Stimulated activated CD8-positive, alpha-beta memory T cell treated with anti-CD3 and anti-CD28 coated beads, Interleukin-15, amount 100 ng/mL, for 1 hour (primary cell): ENCODE measurements around the gene FBXO31.

Experiments used
- DNase-seq: peaks from one replicate; pipeline ENCODE4 v3.0.0-alpha.2; 2020; ENCODE audit warnings: low read depth

The FBXO31 gene, protein sequence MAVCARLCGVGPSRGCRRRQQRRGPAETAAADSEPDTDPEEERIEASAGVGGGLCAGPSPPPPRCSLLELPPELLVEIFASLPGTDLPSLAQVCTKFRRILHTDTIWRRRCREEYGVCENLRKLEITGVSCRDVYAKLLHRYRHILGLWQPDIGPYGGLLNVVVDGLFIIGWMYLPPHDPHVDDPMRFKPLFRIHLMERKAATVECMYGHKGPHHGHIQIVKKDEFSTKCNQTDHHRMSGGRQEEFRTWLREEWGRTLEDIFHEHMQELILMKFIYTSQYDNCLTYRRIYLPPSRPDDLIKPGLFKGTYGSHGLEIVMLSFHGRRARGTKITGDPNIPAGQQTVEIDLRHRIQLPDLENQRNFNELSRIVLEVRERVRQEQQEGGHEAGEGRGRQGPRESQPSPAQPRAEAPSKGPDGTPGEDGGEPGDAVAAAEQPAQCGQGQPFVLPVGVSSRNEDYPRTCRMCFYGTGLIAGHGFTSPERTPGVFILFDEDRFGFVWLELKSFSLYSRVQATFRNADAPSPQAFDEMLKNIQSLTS

GRCh38 chr16:87383505-87384161 lies at the start of gene FBXO31:
Gene FBXO31, minus strand, starts transcription at chr16:87383776. Its CDS starts 32 bp downstream, at chr16:87383744.
- DNase-seq: peak; percentile 79

- no peak for DNase-seq
Measured at GRCh38 chr16:87432330-87432915, 48.8 kb upstream of the FBXO31 start.

DNA sequence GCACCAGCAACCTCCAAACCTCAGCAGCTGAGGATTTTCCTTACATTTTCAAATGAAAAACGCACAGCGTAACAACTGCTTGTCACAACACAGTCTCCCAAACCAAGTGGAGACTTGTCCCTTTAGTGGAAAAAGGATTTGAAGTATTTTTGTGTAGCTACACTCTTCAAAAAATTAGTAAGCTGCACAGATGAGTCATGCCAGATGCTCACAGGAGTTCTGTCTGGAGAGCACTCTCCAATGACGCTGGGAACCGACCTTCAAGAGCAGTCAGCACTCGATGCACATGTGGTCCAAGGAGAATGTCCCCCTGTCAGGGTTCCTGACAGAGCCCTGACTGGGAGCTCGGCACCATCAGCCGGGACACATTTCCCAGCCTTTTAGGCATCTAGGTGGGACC lies 48.4 kb upstream of the FBXO31 start:
- DNase-seq: no peak

DNA sequence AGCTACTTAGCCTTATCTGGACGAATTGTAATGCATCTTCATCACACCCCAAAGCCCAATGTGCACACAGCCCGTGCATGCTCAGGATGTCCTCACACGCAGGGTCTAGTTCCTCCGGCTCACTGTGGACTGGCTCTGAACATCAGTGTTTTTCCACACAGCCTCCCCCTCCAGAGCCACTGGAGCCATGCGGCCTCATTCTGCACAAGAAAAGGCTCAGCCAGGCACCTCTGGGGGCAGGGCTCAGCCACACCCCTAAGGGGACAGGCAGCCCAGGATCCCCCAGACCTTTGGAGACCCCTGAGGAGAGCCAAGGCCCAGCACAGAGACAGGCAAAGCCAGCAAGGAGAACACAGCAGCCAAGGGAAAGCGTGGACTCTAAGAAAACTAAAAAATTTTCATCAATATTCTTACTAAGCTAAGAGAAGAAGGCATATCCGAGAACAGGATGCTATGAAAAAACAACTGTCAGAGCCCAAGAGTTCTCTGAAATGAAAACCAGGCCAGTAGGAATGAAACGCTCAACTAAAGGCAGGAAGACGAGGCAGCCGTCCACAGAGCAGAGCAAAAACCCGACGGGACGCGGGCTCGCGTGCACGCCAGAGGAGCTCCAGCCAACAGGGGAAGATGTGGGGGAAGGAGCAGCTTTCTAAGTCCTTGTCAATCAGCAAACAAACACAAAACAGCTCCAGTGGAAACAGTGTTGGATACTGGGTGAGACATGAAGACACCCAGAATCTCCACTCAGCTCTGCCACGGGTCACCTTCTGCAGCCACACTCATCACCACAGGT lies 43.0 kb upstream of the FBXO31 start:
- no peak for DNase-seq

DNA sequence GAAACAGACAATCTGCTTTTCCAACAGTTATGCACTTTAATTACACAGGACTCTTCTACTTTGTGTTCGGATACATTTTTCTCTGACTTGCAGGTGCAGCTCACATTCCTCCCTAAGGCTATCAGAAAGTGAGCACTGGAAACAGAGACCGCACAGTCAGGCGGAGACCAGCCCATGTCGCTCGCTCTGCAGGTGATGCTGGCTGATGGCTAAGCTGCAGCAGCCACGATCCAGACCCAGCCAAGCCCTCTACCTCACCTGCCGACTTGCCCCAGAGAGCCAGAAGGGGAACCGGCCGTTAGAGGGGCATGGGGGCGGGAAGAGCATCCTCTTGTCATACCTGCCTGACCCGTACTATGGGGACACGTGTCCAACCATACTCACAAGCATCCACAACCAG lies 42.4 kb upstream of the FBXO31 start:
- no peak for DNase-seq

DNA sequence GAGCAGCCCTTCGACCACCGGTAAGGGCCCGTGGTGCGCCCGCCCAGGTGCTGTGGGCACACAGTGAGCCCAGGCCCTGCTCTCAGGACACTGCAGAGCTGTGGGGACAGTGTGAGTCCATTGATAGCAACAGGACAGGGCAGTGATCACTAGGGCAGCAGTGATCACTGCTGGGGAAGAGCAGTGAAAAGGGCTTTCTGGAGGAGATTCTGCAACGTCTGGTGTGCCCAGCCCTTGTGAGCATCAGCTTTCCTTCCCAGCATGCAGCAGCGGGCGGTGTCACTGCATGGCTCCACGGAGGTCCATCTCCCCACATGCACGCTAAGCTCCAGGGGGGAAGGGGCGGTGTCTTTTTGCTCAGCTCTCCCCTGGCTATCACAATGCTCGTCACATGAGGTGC lies 40.7 kb upstream of the FBXO31 start:
- DNase-seq: no peak

DNA sequence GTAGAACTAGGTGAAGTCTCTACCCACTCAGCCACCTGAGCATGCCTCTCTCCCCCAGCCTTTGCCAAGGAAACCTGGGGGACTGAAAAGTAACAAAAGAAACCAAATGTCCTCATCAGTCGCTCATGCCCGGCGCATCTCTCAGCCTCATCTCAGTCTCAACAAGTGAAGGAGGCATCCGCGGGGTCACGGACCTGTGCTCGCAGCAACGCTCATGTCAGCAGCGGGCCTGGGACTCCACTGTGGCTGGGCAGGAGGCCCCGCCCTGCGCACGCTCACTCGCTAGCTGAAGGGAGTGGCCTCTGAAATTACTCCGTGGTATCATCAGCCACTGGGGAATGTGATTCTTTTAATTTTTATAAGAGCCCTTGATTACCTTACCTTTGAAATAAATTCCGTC lies 39.9 kb upstream of the FBXO31 start:
- DNase-seq: no peak

GRCh38 chr16:87422106-87422505 lies 38.5 kb upstream of the FBXO31 start:
- no peak for DNase-seq

DNA sequence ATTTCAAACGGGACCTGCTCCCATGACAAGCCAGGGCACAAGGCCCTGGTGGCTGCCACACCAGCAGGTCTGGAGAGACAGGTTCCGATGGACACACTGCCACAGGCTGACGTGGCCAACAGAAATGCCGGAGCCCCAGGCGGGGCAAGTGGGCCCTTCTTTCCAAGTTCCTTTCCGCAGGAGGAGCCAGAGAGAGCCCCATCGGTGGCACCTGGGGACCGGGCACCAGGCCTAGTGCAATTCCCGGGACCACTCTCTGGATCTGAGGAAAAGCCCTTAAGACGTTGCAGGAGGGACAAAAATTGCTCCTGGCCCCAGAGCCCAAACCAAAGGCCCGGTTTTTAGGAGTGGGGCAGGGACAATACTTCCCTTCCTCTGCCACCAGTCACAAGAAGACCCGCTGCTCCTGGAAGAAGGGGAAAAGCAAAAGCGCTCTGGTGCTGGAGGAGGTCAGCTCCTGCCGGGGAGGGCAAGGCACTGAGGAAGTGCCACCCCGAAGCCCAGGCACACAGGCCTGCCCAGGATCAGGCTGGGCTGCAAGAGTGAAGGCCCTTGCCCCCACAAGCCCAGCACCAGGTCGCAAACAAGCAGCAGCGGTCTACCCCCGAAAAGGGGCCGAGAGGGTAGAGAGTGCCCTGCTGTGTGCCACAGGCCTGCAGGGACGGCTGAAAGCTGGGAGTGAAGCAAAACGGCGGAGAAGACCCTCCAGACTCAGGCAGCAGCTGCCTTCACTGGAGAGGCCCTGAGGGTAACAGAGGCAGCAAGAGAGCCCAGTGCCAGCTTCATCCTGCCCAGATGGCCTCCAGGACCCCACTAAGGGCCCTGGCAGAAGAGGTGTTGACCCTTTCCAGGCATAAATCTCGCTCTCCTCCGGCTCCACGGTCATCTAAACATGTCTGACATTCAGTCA lies 37.7 kb upstream of the FBXO31 start:
- DNase-seq: no peak

DNA sequence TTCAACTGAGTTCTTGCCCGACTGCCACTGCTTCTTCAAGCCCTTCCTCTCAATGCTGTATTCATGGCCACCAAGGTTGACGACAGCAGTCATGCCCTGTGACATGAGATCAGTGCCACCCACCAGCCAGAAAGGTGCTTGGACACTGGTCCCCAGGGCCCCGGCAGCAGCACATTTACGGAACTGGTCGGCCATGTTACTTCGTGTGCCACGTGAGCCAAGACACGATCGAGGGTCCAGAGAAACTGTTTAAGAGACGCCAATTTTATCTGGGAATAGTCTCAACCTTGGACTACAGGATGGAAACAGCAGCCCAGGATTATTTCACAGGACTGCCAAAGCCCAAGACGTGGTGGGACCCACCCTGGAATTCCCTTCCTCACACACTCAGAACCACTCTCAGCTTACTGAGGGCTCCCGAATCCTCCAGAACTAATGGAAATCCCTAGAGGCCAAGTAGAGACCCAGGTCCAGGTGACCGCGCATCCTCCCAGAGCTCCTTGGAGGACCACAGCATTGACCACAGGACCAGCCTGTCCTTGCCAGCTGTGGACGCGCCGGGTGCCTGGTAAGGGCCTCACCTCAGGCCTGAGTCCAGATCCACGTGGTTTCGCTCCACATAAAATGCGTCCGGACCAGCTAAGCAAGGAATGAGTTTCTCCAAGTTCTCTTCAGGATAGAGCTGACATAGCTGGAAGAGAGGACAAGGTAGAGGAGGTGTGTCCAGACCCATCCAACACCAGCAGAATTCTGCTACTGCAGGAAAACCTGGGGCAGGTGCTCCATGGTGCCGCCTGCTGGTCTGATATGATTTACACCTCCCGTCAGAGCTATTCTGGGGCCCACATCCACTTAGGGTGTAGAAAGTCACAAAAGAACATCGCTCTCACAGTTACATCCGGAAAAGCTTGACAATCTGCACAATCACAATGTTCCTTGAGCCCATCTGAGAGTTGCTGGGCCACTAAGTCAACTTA lies 36.7 kb upstream of the FBXO31 start:
- DNase-seq: no peak

GRCh38 chr16:87418644-87419043 lies 35.1 kb upstream of the FBXO31 start:
- no peak for DNase-seq

DNA sequence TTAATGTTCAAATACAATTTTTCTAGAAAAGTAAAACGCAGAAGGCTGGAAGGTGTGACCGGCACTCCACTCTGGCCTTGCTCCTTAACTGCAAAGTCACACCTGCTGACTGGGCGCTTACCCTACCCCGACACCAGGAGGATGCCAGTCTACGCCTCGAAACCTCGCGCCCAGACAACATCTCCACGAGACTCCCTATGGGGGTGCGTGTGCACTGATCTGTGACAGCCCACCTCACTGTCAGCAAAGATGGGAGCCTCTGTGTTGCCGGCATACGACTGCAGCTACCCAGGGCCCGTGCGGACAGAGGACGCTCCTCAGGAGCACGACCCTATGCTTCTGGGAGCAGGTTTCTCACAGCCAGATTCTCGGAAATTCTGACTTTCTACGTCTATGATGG lies 34.6 kb upstream of the FBXO31 start:
- no peak for DNase-seq

GRCh38 chr16:87417528-87417910 lies 33.9 kb upstream of the FBXO31 start:
- no peak for DNase-seq

- DNase-seq: no peak
Measured at GRCh38 chr16:87416826-87417527, 33.4 kb upstream of the FBXO31 start.

DNA sequence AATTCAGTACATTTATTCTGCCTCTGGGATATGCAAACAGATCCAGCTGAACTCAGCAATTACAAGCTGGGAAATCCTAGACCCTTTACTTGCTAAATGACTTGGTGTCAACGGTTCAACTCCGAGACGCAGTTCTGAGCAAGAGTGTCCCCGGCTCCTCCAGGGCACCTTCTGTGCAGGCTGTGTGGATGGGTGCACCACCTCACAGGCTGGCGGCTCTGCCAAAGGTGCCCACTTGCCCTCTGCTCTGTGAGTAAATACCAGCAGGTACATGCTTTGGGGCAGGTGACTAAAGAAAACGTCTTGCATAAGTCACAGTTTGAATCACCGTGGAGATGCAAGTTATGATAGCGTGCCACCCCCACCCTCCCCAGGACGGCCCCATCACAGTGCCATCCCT lies 31.9 kb upstream of the FBXO31 start:
- no peak for DNase-seq

GRCh38 chr16:87414251-87414680 lies 30.7 kb upstream of the FBXO31 start:
- DNase-seq: no peak

GRCh38 chr16:87412996-87413421 lies 29.4 kb upstream of the FBXO31 start:
- no peak for DNase-seq

DNA sequence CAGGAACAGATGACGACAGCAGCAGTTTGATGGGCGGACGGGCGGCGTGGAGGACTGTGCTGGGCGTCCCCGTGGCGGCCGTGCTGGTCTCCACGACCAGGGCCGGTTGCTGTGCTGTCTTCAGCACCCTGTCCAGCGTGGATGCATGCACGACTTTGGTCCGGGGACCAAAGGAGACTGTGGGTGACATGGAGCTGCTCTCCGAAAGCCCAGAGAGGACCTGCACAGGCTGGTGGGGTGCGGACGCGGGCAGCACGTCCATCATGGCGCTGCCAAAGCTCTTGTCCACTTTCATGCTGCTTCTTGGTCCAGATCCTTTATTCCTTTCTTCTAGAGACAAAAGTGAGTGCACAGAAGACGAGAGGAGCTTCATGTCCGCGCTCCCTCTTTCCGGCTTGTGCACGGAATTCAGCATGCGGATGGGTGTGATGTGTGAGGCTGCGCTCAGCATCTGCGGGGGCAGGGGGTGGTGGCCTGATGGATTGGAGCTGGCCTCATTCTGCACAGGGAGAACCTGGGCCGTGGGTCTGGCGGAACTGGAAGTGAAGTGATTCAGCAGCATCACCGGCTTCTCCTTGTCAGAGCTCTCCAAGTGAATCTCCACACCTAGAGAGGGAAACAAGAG lies 28.9 kb upstream of the FBXO31 start:
- DNase-seq: no peak
